WTC11 (cell line): Measurements from ENCODE around the gene ARHGAP8. TPM values are rescaled to one million over a fixed set of nuclear protein-coding genes. Genes with fewer than 3 reads are reported as not detected.

Experiments used
- ATAC-seq: fragments of 200-7000 bp; cut with Tn5 transposase; 2 replicates; pipeline ENCODE4 v1.10.0; 2021; ENCODE audit warnings: mild to moderate bottlenecking, moderate library complexity
- CTCF ChIA-PET: fragments of 300-600 bp; sonication (Branson Sonifier 250); formaldehyde crosslinking; loops from one replicate; lab custom pipeline; 2021; ENCODE audit warnings: antibody characterized with exemption; lab: Charles Lee
- POLR2A ChIA-PET: fragments of 350-600 bp; sonication (Branson Sonifier 250); formaldehyde crosslinking; loops from one replicate; lab custom pipeline; 2021; ENCODE audit warnings: antibody characterized with exemption; lab: Charles Lee
- DNase-seq: peaks from one replicate; pipeline ENCODE4 v3.0.0; 2021; ENCODE audit warnings: low spot score
- H3K27ac Mint-ChIP-seq: 2 replicates; pipeline ENCODE4 v1.8.0; 2021; ENCODE audit warnings: mixed read lengths
- H3K27me3 Mint-ChIP-seq: 2 replicates; pipeline ENCODE4 v1.8.0; 2021; ENCODE audit warnings: low read depth, mild to moderate bottlenecking, moderate library complexity, mixed read lengths
- H3K36me3 Mint-ChIP-seq: 2 replicates; pipeline ENCODE4 v1.8.0; 2021; ENCODE audit warnings: mixed read lengths
- H3K4me1 Mint-ChIP-seq: 2 replicates; pipeline ENCODE4 v1.8.0; 2022; ENCODE audit warnings: mixed read lengths
- H3K4me3 Mint-ChIP-seq: 2 replicates; pipeline ENCODE4 v1.8.0; 2021; ENCODE audit warnings: mild to moderate bottlenecking, moderate library complexity, mixed read lengths
- H3K9me3 Mint-ChIP-seq: 2 replicates; pipeline ENCODE4 v1.8.0; 2021; ENCODE audit warnings: mixed read lengths
- ATF1 ChIP-seq: sonication (generic); formaldehyde crosslinking; IDR thresholded peaks from 2 replicates; pipeline ENCODE4 v1.8.1; 2023; ENCODE audit warnings: mild to moderate bottlenecking, moderate library complexity, missing genetic modification reagents
- ATF6 ChIP-seq: sonication (generic); formaldehyde crosslinking; IDR thresholded peaks from 2 replicates; pipeline ENCODE4 v1.8.1; 2023; ENCODE audit warnings: mild to moderate bottlenecking, missing genetic modification reagents
- CBFB ChIP-seq: sonication (generic); formaldehyde crosslinking; IDR thresholded peaks from 2 replicates; pipeline ENCODE4 v1.8.1; 2022; ENCODE audit warnings: mild to moderate bottlenecking, low read depth, missing genetic modification reagents
- CREM ChIP-seq: sonication (generic); formaldehyde crosslinking; IDR thresholded peaks from 2 replicates; pipeline ENCODE4 v1.8.1; 2022; ENCODE audit warnings: mild to moderate bottlenecking, missing genetic modification reagents, moderate library complexity
- ELF4 ChIP-seq: sonication (generic); formaldehyde crosslinking; IDR thresholded peaks from 2 replicates; pipeline ENCODE4 v1.8.1; 2022; ENCODE audit warnings: low read depth, mild to moderate bottlenecking, moderate library complexity, missing genetic modification reagents
- EMX1 ChIP-seq: fragments of 250-450 bp; sonication (Bioruptor Pico); IDR thresholded peaks from 2 replicates; pipeline ENCODE4 v1.8.0; 2021; ENCODE audit warnings: mild to moderate bottlenecking
- ERG ChIP-seq: fragments of 250-450 bp; sonication (Bioruptor Pico); IDR thresholded peaks from 2 replicates; pipeline ENCODE4 v1.8.0; 2021; ENCODE audit warnings: mild to moderate bottlenecking
- ESRRA ChIP-seq: sonication (generic); formaldehyde crosslinking; IDR thresholded peaks from 2 replicates; pipeline ENCODE4 v1.8.1; 2022; ENCODE audit warnings: mild to moderate bottlenecking, missing genetic modification reagents, borderline replicate concordance
- FOXP1 ChIP-seq: sonication (generic); formaldehyde crosslinking; IDR thresholded peaks from 2 replicates; pipeline ENCODE4 v1.8.0; 2022; ENCODE audit warnings: missing genetic modification reagents, mild to moderate bottlenecking, moderate library complexity, borderline replicate concordance
- GTF2I ChIP-seq: fragments of 250-450 bp; sonication (Bioruptor Pico); conservative IDR thresholded peaks from 2 replicates; pipeline ENCODE4 v1.4.0; 2021; ENCODE audit warnings: mild to moderate bottlenecking
- IRF1 ChIP-seq: sonication (generic); formaldehyde crosslinking; IDR thresholded peaks from 2 replicates; pipeline ENCODE4 v1.8.0; 2023; ENCODE audit warnings: missing genetic modification reagents
- MLX ChIP-seq: sonication (generic); formaldehyde crosslinking; IDR thresholded peaks from 2 replicates; pipeline ENCODE4 v1.8.1; 2023; ENCODE audit warnings: mild to moderate bottlenecking, missing genetic modification reagents, moderate library complexity
- MYBL2 ChIP-seq: sonication (generic); formaldehyde crosslinking; IDR thresholded peaks from 2 replicates; pipeline ENCODE4 v1.8.1; 2023; ENCODE audit warnings: mild to moderate bottlenecking, moderate library complexity, missing genetic modification reagents
- NR1H2 ChIP-seq: sonication (generic); formaldehyde crosslinking; IDR thresholded peaks from 2 replicates; pipeline ENCODE4 v1.9.0; 2021; ENCODE audit warnings: mild to moderate bottlenecking, moderate library complexity, missing genetic modification reagents
- NR3C1 ChIP-seq: sonication (generic); formaldehyde crosslinking; conservative IDR thresholded peaks from 2 replicates; pipeline ENCODE4 v1.8.1; 2023; ENCODE audit warnings: low read depth, mild to moderate bottlenecking, missing genetic modification reagents
- PREB ChIP-seq: sonication (generic); formaldehyde crosslinking; IDR thresholded peaks from 2 replicates; pipeline ENCODE4 v1.8.1; 2022; ENCODE audit warnings: mild to moderate bottlenecking, missing genetic modification reagents, moderate library complexity, borderline replicate concordance
- RELA ChIP-seq: sonication (generic); formaldehyde crosslinking; IDR thresholded peaks from 2 replicates; pipeline ENCODE4 v1.8.1; 2022; ENCODE audit warnings: missing genetic modification reagents, mild to moderate bottlenecking, borderline replicate concordance
- RORB ChIP-seq: fragments of 250-450 bp; sonication (Bioruptor Pico); IDR thresholded peaks from 2 replicates; pipeline ENCODE4 v1.9.0; 2021; ENCODE audit warnings: mild to moderate bottlenecking
- SOX15 ChIP-seq: fragments of 250-450 bp; sonication (Bioruptor Pico); IDR thresholded peaks from 2 replicates; pipeline ENCODE4 v1.9.0; 2021; ENCODE audit warnings: mild to moderate bottlenecking
- ZBTB21 ChIP-seq: sonication (generic); formaldehyde crosslinking; IDR thresholded peaks from 2 replicates; pipeline ENCODE4 v1.8.1; 2023; ENCODE audit warnings: mild to moderate bottlenecking, missing genetic modification reagents, borderline replicate concordance
- ZBTB43 ChIP-seq: sonication (generic); formaldehyde crosslinking; IDR thresholded peaks from 2 replicates; pipeline ENCODE4 v1.8.1; 2023; ENCODE audit warnings: mild to moderate bottlenecking, missing genetic modification reagents
- ZMAT4 ChIP-seq: fragments of 250-450 bp; sonication (Bioruptor Pico); IDR thresholded peaks from 2 replicates; pipeline ENCODE4 v1.9.0; 2021; ENCODE audit warnings: mild to moderate bottlenecking
- ZNF138 ChIP-seq: sonication (generic); formaldehyde crosslinking; conservative IDR thresholded peaks from 2 replicates; pipeline ENCODE4 v1.8.1; 2022; ENCODE audit warnings: mild to moderate bottlenecking, moderate library complexity, missing genetic modification reagents
- ZNF317 ChIP-seq: sonication (generic); formaldehyde crosslinking; IDR thresholded peaks from 2 replicates; pipeline ENCODE4 v1.8.1; 2023; ENCODE audit warnings: low read depth, mild to moderate bottlenecking, moderate library complexity, missing genetic modification reagents, borderline replicate concordance
- ZNF396 ChIP-seq: fragments of 250-450 bp; sonication (Bioruptor Pico); IDR thresholded peaks from 2 replicates; pipeline ENCODE4 v1.8.0; 2021; ENCODE audit warnings: mild to moderate bottlenecking, moderate library complexity, borderline replicate concordance
- ZNF671 ChIP-seq: fragments of 250-450 bp; sonication (Bioruptor Pico); IDR thresholded peaks from 2 replicates; pipeline ENCODE4 v1.8.0; 2021; ENCODE audit warnings: mild to moderate bottlenecking
- total RNA-seq: library from RNA; stranded (reverse); gene quantifications from 3 replicates; pipeline ENCODE4 v1.2.3, GENCODE V29; 2021

Gene ARHGAP8
- total RNA-seq, 1 experiment from 2014 or later, result 61.4 TPM

GRCh38 chr22:44847892-44848291, 95.5 kb downstream of the ARHGAP8 start:
- peaks cover 13% of the 10 kb centered on the region for H3K9me3 Mint-ChIP-seq
- peaks cover 30% of the 10 kb centered on the region for H3K36me3 Mint-ChIP-seq
- ChIA-PET POLR2A (no interaction called here), CTCF (interaction anchor here (1.8 kb wide), 1 partner anchor 27 kb away, joined by 4 read pairs; no protein-coding TSS in a partner anchor)
- H3K27ac Mint-ChIP-seq, result no peak overlapping the region
- DNase-seq, result no peak
- no peak for ATAC-seq
- no peaks in the 10 kb centered on the region for H3K27me3 Mint-ChIP-seq
- no peak overlapping the region for H3K4me3 Mint-ChIP-seq
- H3K4me1 Mint-ChIP-seq, result 0 out of 2 replicates have a peak, but pooled peaks cover 2% of the 10 kb centered on the region
- no peak for TF ChIP-seq CREM (CRISPR knock-in tag)
- no peak for TF ChIP-seq PREB
- TF ChIP-seq ZNF317 (CRISPR knock-in tag), result no peak
- no peak for TF ChIP-seq ZBTB21 (CRISPR knock-in tag)
- no peak for TF ChIP-seq ATF6 (CRISPR knock-in tag)
- no peak for TF ChIP-seq GTF2I (CRISPR knock-in tag)

- Mint-ChIP-seq H3K9me3 (peaks cover 13% of the 10 kb centered on the region), H3K4me3 (no peak overlapping the region), H3K27me3 (no peaks in the 10 kb centered on the region), H3K4me1 (peaks cover 4% of the 10 kb centered on the region; the same call in 1 of the 2 replicates), H3K27ac (no peak overlapping the region), H3K36me3 (peaks cover 30% of the 10 kb centered on the region)
- DNase-seq, result no peak
- no peak for ATAC-seq
- no peak for TF ChIP-seq ESRRA
- no peak for TF ChIP-seq ZNF671 (CRISPR knock-in tag)
- no peak for TF ChIP-seq ZBTB43 (CRISPR knock-in tag)
- no peak for TF ChIP-seq CBFB (CRISPR knock-in tag)
- no peak for TF ChIP-seq MLX
- no peak for TF ChIP-seq ATF1
- no peak for TF ChIP-seq ZMAT4
- TF ChIP-seq RORB, result no peak
- TF ChIP-seq IRF1, result no peak
- TF ChIP-seq SOX15, result no peak
- POLR2A ChIA-PET, result no interaction called here
- CTCF ChIA-PET, result no interaction called here
Measured at GRCh38 chr22:44848296-44848741, 95.9 kb downstream of the ARHGAP8 start.

- Mint-ChIP-seq H3K27ac (no peak overlapping the region), H3K4me3 (no peak overlapping the region), H3K36me3 (peaks cover 29% of the 10 kb centered on the region), H3K4me1 (peaks cover 4% of the 10 kb centered on the region; the same call in 1 of the 2 replicates), H3K27me3 (no peaks in the 10 kb centered on the region), H3K9me3 (peaks cover 9% of the 10 kb centered on the region)
- DNase-seq, result no peak
- CTCF ChIA-PET, result no interaction called here
- ATAC-seq, result no peak
- POLR2A ChIA-PET, result no interaction called here
- TF ChIP-seq MYBL2 (CRISPR knock-in tag), result no peak
- TF ChIP-seq ELF4 (CRISPR knock-in tag), result no peak
- no peak for TF ChIP-seq ERG (CRISPR knock-in tag)
- TF ChIP-seq RELA (CRISPR knock-in tag), result no peak
- TF ChIP-seq EMX1, result no peak
- no peak for TF ChIP-seq ZNF138 (CRISPR knock-in tag)
- no peak for TF ChIP-seq CREM (CRISPR knock-in tag)
- no peak for TF ChIP-seq NR1H2 (CRISPR knock-in tag)
- no peak for TF ChIP-seq FOXP1 (CRISPR knock-in tag)
- TF ChIP-seq NR3C1 (CRISPR knock-in tag), result no peak
- no peak for TF ChIP-seq ZNF396 (CRISPR knock-in tag)
Measured at GRCh38 chr22:44848791-44849420, 96.5 kb downstream of the ARHGAP8 start.
